ENCODE measurements around the gene PIF1. TPM values are rescaled to one million over a fixed set of nuclear protein-coding genes. Genes with fewer than 3 reads are reported as not detected.

PIF1 gene
- total RNA-seq, 1 experiment from 2014 or later: 45.8 TPM

GRCh38 chr15:64859226-64859625 is 33.8 kb upstream of the PIF1 start:
- BruUV-seq (replicated peaks): no TSS peak
- Histone ChIP-seq H3K4me1 (0 out of 2 replicates have a peak, but pooled peaks cover 6% of the 10 kb centered on the region), H3K4me3 (ENCODE audit: low read depth, low read length) (no peak overlapping the region), H3K27me3 (replicated peaks; ENCODE audit: control insufficient read depth, insufficient read depth, low read length) (no peaks in the 10 kb centered on the region), H3K9me3 (no peaks in the 10 kb centered on the region), H3K36me3 (ENCODE audit: control insufficient read depth, insufficient read depth, low read length) (no peaks in the 10 kb centered on the region)
- intact Hi-C loops (cut with micrococcal nuclease; ENCODE audit: unreplicated experiment): no loop called here
- TF ChIP-seq CTCF (IDR thresholded peaks at IDR 0.05; ENCODE audit: insufficient read depth in 1 of 2, low read depth in 1 of 2, low read length in 1 of 2, severe bottlenecking in 1 of 2, unreplicated experiment in 1 of 2): no peak
- Mint-ChIP-seq H3K36me3 (ENCODE audit: insufficient read depth, unreplicated experiment) (no peaks in the 10 kb centered on the region), H3K27me3 (ENCODE audit: insufficient read depth, unreplicated experiment) (no peaks in the 10 kb centered on the region), H3K9me3 (ENCODE audit: unreplicated experiment) (no peaks in the 10 kb centered on the region), H3K4me1 (ENCODE audit: low read depth, unreplicated experiment) (peaks cover 7% of the 10 kb centered on the region), H3K4me3 (ENCODE audit: unreplicated experiment) (no peak overlapping the region), H3K27ac (ENCODE audit: unreplicated experiment) (no peak overlapping the region)
- no peak for DNase-seq
- ChIA-PET POLR2A (no interaction called here), CTCF (interaction anchor here (0.6 to 1.0 kb wide), 2 partner anchors 36 to 207 kb away, joined by 3 read pairs; no protein-coding TSS in a partner anchor)

- peaks cover 7% of the 10 kb centered on the region for H3K4me1 Mint-ChIP-seq (ENCODE audit: low read depth, unreplicated experiment)
- H3K9me3 Mint-ChIP-seq (ENCODE audit: unreplicated experiment): no peaks in the 10 kb centered on the region
- ChIA-PET CTCF (no interaction called here), POLR2A (no interaction called here)
- H3K4me3 Mint-ChIP-seq (ENCODE audit: unreplicated experiment): no peak overlapping the region
- intact Hi-C loops (cut with micrococcal nuclease; ENCODE audit: unreplicated experiment): no loop called here
- no peak overlapping the region for H3K27ac Mint-ChIP-seq (ENCODE audit: unreplicated experiment)
- no peak for DNase-seq
- TF ChIP-seq CTCF (IDR thresholded peaks at IDR 0.05; ENCODE audit: insufficient read depth in 1 of 2, low read depth in 1 of 2, low read length in 1 of 2, severe bottlenecking in 1 of 2, unreplicated experiment in 1 of 2): no peak
- no TSS peak for BruUV-seq (replicated peaks)
- H3K9me3 ChIP-seq: no peaks in the 10 kb centered on the region
- H3K36me3 Mint-ChIP-seq (ENCODE audit: insufficient read depth, unreplicated experiment): no peaks in the 10 kb centered on the region
- no peaks in the 10 kb centered on the region for H3K36me3 ChIP-seq (ENCODE audit: control insufficient read depth, insufficient read depth, low read length)
- 0 out of 2 replicates have a peak, but pooled peaks cover 6% of the 10 kb centered on the region for H3K4me1 ChIP-seq
- H3K27me3 ChIP-seq (replicated peaks; ENCODE audit: control insufficient read depth, insufficient read depth, low read length): no peaks in the 10 kb centered on the region
- H3K27me3 Mint-ChIP-seq (ENCODE audit: insufficient read depth, unreplicated experiment): no peaks in the 10 kb centered on the region
- no peak overlapping the region for H3K4me3 ChIP-seq (ENCODE audit: low read depth, low read length)
These were observed 32.7 kb upstream of the PIF1 start for GRCh38 chr15:64858021-64858575.

- no peaks in the 10 kb centered on the region for H3K9me3 ChIP-seq
- POLR2A ChIA-PET: no interaction called here
- Mint-ChIP-seq H3K36me3 (ENCODE audit: insufficient read depth, unreplicated experiment) (no peaks in the 10 kb centered on the region), H3K27me3 (ENCODE audit: insufficient read depth, unreplicated experiment) (no peaks in the 10 kb centered on the region), H3K27ac (ENCODE audit: unreplicated experiment) (no peak overlapping the region), H3K4me1 (ENCODE audit: low read depth, unreplicated experiment) (peaks cover 7% of the 10 kb centered on the region), H3K4me3 (ENCODE audit: unreplicated experiment) (no peak overlapping the region), H3K9me3 (ENCODE audit: unreplicated experiment) (no peaks in the 10 kb centered on the region)
- no peak for TF ChIP-seq CTCF (IDR thresholded peaks at IDR 0.05; ENCODE audit: insufficient read depth in 1 of 2, low read depth in 1 of 2, low read length in 1 of 2, severe bottlenecking in 1 of 2, unreplicated experiment in 1 of 2)
- CTCF ChIA-PET: no interaction called here
- no peak overlapping the region for H3K4me3 ChIP-seq (ENCODE audit: low read depth, low read length)
- H3K36me3 ChIP-seq (ENCODE audit: control insufficient read depth, insufficient read depth, low read length): no peaks in the 10 kb centered on the region
- no TSS peak for BruUV-seq (replicated peaks)
- DNase-seq: no peak
- intact Hi-C loops (cut with micrococcal nuclease; ENCODE audit: unreplicated experiment): no loop called here
- 0 out of 2 replicates have a peak, but pooled peaks cover 6% of the 10 kb centered on the region for H3K4me1 ChIP-seq
- no peaks in the 10 kb centered on the region for H3K27me3 ChIP-seq (replicated peaks; ENCODE audit: control insufficient read depth, insufficient read depth, low read length)
These were observed 32.0 kb upstream of the PIF1 start for GRCh38 chr15:64857421-64857820.

All from Caco-2 (cell line).